DND-41 (cell line): ENCODE results near the gene NAT8L.

Experiments used
- ATAC-seq: fragments of 200-7000 bp; cut with Tn5 transposase; 3 replicates; pipeline ENCODE4 v1.9.1; 2021; ENCODE audit warnings: low read depth; ENCODE audit not compliant: insufficient read depth
- DNase-seq: peaks from one replicate; pipeline ENCODE4 v3.0.0-alpha.2; 2020
- H2AFZ ChIP-seq: 2 replicates; pipeline ENCODE4 v1.6.0; 2012; ENCODE audit warnings: low read depth, low read length
- H3K27ac ChIP-seq: 2 replicates; pipeline ENCODE4 v1.5.1; 2012; ENCODE audit warnings: low read length, inconsistent platforms
- H3K27me3 ChIP-seq: fragments of 200-600 bp; sonication (generic); 2 replicates; pipeline ENCODE4 v1.6.0; 2012; ENCODE audit warnings: low read length, mild to moderate bottlenecking, inconsistent platforms; ENCODE audit not compliant: insufficient read depth, poor library complexity
- H3K36me3 ChIP-seq: 2 replicates; pipeline ENCODE4 v1.5.1; 2012; ENCODE audit warnings: low read length, inconsistent platforms; ENCODE audit not compliant: insufficient read depth
- H3K4me1 ChIP-seq: 2 replicates; pipeline ENCODE4 v1.5.1; 2012; ENCODE audit warnings: mild to moderate bottlenecking, low read length; ENCODE audit not compliant: insufficient read depth
- H3K4me2 ChIP-seq: 2 replicates; pipeline ENCODE4 v1.6.0; 2012; ENCODE audit warnings: mild to moderate bottlenecking, moderate library complexity, low read length, inconsistent platforms; ENCODE audit not compliant: insufficient read depth
- H3K4me3 ChIP-seq, 2 experiments: fragments of 200-600 bp in 1 of 2; shearing (Covaris generic) in 1 of 2; 2 replicates each; pipeline ENCODE4 v1.5.1; 2012 to 2016; ENCODE audit warnings: inconsistent platforms in 2 of 2, low read length in 2 of 2, mild to moderate bottlenecking in 2 of 2, low read depth in 1 of 2, moderate library complexity in 1 of 2
- H3K79me2 ChIP-seq: 2 replicates; pipeline ENCODE4 v1.6.0; 2012; ENCODE audit warnings: low read length, inconsistent platforms; ENCODE audit not compliant: insufficient read depth
- H3K9ac ChIP-seq: 2 replicates; pipeline ENCODE4 v1.6.0; 2012; ENCODE audit warnings: low read depth, mild to moderate bottlenecking, inconsistent platforms, low read length, moderate library complexity
- H3K9me3 ChIP-seq: 2 replicates; pipeline ENCODE4 v1.5.1; 2012; ENCODE audit warnings: low read length, moderate library complexity, mild to moderate bottlenecking, inconsistent platforms; ENCODE audit not compliant: insufficient read depth, severe bottlenecking
- H4K20me1 ChIP-seq: 2 replicates; pipeline ENCODE4 v1.6.0; 2012; ENCODE audit warnings: low read length; ENCODE audit not compliant: insufficient read depth
- EZH2 ChIP-seq: IDR thresholded peaks from 3 replicates; pipeline ENCODE4 v1.6.1; 2012; ENCODE audit warnings: borderline replicate concordance, low read depth, mild to moderate bottlenecking, moderate library complexity, low read length, inconsistent platforms; ENCODE audit not compliant: severe bottlenecking
- TF ChIP-seq, protein P1 (sequence below): IDR thresholded peaks from 2 replicates; pipeline ENCODE4 v1.5.1; 2012; ENCODE audit warnings: borderline replicate concordance, low read length, moderate library complexity, mild to moderate bottlenecking; ENCODE audit not compliant: poor library complexity, severe bottlenecking; ENCODE audit errors: extremely low read depth

Gene NAT8L, protein sequence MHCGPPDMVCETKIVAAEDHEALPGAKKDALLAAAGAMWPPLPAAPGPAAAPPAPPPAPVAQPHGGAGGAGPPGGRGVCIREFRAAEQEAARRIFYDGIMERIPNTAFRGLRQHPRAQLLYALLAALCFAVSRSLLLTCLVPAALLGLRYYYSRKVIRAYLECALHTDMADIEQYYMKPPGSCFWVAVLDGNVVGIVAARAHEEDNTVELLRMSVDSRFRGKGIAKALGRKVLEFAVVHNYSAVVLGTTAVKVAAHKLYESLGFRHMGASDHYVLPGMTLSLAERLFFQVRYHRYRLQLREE

DNA sequence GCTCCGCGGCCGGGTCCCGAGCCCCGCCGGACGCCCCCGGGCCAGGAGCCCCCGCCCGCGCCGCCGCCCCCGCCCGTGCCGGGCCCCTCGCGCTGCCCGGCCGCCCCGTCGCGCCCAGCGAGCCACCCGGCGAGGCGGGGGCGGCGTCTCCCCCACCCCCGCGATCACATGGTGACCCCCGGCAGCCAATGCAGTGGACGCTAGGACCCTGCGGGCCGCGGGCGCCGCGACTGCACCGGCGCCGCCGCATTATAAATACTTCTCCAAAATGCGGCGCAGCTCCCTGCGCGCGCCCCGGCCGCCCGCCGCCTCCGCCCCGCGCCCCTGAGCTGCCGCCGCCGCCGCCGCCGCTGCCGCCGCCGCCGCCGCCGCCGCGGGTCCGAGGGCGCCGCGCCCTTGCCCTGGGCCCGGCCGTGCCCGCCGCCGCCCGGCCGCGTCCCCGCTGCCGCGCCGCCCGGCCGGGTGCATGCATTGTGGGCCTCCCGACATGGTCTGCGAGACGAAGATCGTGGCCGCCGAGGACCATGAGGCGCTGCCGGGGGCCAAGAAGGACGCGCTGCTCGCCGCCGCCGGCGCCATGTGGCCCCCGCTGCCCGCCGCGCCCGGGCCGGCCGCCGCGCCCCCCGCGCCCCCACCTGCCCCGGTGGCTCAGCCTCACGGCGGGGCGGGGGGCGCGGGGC is at the start of gene NAT8L:
NAT8L (plus strand) TSS at position 282 of the 680 bp plus-strand sequence; CDS start at position 467, 185 bp downstream.
- Histone ChIP-seq H4K20me1 (no peaks in the 10 kb centered on the region), H3K9ac (no peak within 1 kb of the TSS), H3K27ac (no peak within 1 kb of the TSS), H3K36me3 (no peaks in the 10 kb centered on the region), H3K4me2 (no peak within 1 kb of the TSS; the same call in 1 of the 2 replicates), H3K79me2 (no peaks in the 10 kb centered on the region), H3K4me3 (no peak within 1 kb of the TSS), H2AFZ (no peak within 1 kb of the TSS), H3K9me3 (no peaks in the 10 kb centered on the region), H3K4me1 (no peaks in the 10 kb centered on the region), H3K27me3 (peaks cover 22% of the 10 kb centered on the region)
- no peak for TF ChIP-seq EZH2
- TF ChIP-seq, protein P1, sequence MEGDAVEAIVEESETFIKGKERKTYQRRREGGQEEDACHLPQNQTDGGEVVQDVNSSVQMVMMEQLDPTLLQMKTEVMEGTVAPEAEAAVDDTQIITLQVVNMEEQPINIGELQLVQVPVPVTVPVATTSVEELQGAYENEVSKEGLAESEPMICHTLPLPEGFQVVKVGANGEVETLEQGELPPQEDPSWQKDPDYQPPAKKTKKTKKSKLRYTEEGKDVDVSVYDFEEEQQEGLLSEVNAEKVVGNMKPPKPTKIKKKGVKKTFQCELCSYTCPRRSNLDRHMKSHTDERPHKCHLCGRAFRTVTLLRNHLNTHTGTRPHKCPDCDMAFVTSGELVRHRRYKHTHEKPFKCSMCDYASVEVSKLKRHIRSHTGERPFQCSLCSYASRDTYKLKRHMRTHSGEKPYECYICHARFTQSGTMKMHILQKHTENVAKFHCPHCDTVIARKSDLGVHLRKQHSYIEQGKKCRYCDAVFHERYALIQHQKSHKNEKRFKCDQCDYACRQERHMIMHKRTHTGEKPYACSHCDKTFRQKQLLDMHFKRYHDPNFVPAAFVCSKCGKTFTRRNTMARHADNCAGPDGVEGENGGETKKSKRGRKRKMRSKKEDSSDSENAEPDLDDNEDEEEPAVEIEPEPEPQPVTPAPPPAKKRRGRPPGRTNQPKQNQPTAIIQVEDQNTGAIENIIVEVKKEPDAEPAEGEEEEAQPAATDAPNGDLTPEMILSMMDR: no peak
- DNase-seq: peak; percentile 23
- peak; percentile 68 for ATAC-seq

DNA sequence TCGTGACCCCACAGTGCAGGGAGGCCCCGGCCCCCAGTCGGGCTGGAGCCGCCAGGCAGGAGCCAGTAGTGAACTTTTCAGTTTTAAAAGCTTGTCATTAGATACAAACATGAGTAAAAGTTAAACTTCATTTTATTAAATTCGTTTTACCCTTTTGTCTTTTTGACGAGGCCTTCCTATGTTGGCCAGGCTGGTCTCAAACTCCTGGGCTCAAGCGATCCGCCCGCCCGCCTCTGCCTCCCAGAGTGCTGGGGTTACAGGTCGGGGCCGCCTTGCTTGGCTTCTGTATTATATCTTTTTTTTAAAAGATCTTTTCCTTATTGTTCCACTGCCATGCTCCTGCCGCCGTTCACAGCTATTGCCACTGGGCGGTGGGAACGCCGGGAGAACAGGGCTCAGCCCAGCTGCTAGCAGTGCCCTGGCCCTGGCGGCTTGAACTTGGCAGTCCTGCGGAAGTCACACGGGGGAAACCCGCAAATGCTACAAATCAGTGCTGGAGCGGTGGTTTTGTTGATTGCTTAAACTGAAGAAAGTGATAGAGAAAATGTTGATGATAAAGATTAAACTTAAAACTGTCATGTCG is 49.4 kb upstream of the NAT8L start:
- Histone ChIP-seq H3K9ac (peak overlapping the region; percentile 82), H3K4me3 (peak overlapping the region; percentile 61 to 98), H3K27ac (peak overlapping the region; percentile 98), H3K4me1 (peaks cover 35% of the 10 kb centered on the region), H3K9me3 (no peaks in the 10 kb centered on the region), H3K27me3 (peaks cover 3% of the 10 kb centered on the region), H3K36me3 (peaks cover 24% of the 10 kb centered on the region), H4K20me1 (peaks cover 25% of the 10 kb centered on the region), H2AFZ (peak overlapping the region; percentile 100), H3K4me2 (peak overlapping the region; percentile 98), H3K79me2 (peaks cover 41% of the 10 kb centered on the region)
- no peak for TF ChIP-seq EZH2
- TF ChIP-seq, protein P1: peak; percentile 25
- peak; percentile 67 for DNase-seq
- ATAC-seq: peak; percentile 44

DNA sequence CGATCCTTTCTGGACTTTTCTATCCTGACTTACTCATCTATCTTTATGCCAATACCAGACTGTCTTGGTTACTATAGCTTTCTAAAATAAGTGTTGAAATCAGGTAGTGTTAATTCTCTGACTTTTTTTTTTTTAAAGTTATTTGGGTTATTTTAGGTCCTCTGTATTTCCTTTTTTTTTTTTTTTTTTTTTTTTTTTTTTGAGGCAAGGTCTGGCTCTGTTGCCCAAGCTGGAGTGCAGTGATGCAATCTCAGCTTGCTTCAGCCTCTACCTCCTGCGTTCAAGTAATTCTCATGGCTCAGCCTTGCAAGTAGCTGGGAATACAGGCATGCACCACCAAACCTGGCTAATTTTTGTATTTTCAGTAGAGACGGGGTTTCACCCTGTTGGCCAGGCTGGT is 47.5 kb upstream of the NAT8L start:
- DNase-seq (no peak), ATAC-seq (no peak)
- peaks cover 22% of the 10 kb centered on the region for H3K79me2 ChIP-seq
- no peak overlapping the region for H3K4me3 ChIP-seq
- TF ChIP-seq EZH2: no peak
- TF ChIP-seq, protein P1: no peak
- peaks cover 9% of the 10 kb centered on the region for H3K36me3 ChIP-seq
- H3K27ac ChIP-seq: no peak overlapping the region
- H3K9ac ChIP-seq: no peak overlapping the region
- H2AFZ ChIP-seq: no peak overlapping the region
- H3K27me3 ChIP-seq: peaks cover 3% of the 10 kb centered on the region
- H3K9me3 ChIP-seq: no peaks in the 10 kb centered on the region
- peaks cover 14% of the 10 kb centered on the region for H4K20me1 ChIP-seq
- H3K4me1 ChIP-seq: peaks cover 26% of the 10 kb centered on the region
- H3K4me2 ChIP-seq: no peak overlapping the region
